HCT116 (cell line): ENCODE measurements around the gene TLR3. TPM values are rescaled to one million over a fixed set of nuclear protein-coding genes. Genes with fewer than 3 reads are reported as not detected.

Experiments
- ATAC-seq: fragments of 200-7000 bp; cut with Tn5 transposase; 2 replicates; pipeline ENCODE4 v1.9.1; 2020; ENCODE audit warnings: mild to moderate bottlenecking, moderate library complexity
- BruUV-seq: library from RNA; stranded (reverse); fragments of 400-500 nt; replicated peaks from 2 replicates; lab custom pipeline; 2021; lab: Mats Ljungman, UMichigan
- CTCF ChIA-PET: fragments of 300-600 bp; sonication (Branson Sonifier 250); formaldehyde crosslinking; loops from one replicate; lab custom pipeline; 2021; ENCODE audit warnings: antibody characterized with exemption; lab: Charles Lee
- POLR2A ChIA-PET: fragments of 300-600, 350-600 bp; sonication (Branson Sonifier 250); formaldehyde crosslinking; loops from one replicate; lab custom pipeline; 2021; ENCODE audit warnings: antibody characterized with exemption; lab: Charles Lee
- RAD21 ChIA-PET, 2 experiments: fragments of 300-600 bp; sonication (Branson Sonifier 250); formaldehyde crosslinking; loops; one replicate each; lab custom pipeline; 2023; ENCODE audit warnings: low total read pairs in 2 of 2; ENCODE audit not compliant: uncharacterized antibody in 2 of 2, unreplicated experiment in 2 of 2, low non-redundant PET in 1 of 2; lab: Charles Lee
- DNase-seq: peaks from one replicate; pipeline ENCODE4 v3.0.0-alpha.2; 2010; ENCODE audit warnings: low read depth, low spot score
- H2AFZ ChIP-seq: fragments of 200-600 bp; shearing (Covaris generic), sonication (generic); 2 replicates; pipeline ENCODE4 v1.6.1; 2017; ENCODE audit warnings: low read depth, mixed run types, mixed read lengths, antibody characterized with exemption, low read length; ENCODE audit not compliant: poor library complexity, severe bottlenecking
- H3K27ac ChIP-seq: 2 replicates; pipeline ENCODE4 v1.5.1; 2012; ENCODE audit warnings: low read depth, low read length
- H3K27me3 ChIP-seq: fragments of 200-600 bp; sonication (generic); 2 replicates; pipeline ENCODE4 v1.6.1; 2016; ENCODE audit warnings: mixed run types, low read length, mixed read lengths; ENCODE audit not compliant: insufficient read depth
- H3K36me3 ChIP-seq, 2 experiments: fragments of 200-500 bp in 1 of 2; fragments of 200-600 bp in 1 of 2; sonication (Bioruptor generic) in 1 of 2; sonication (generic) in 1 of 2; 2 replicates each; pipeline versions ENCODE4 v1.5.1 to v1.6.1; 2014 to 2016; ENCODE audit warnings: low read length in 2 of 2, inconsistent platforms in 1 of 2, mixed read lengths in 1 of 2, mixed run types in 1 of 2; ENCODE audit not compliant: insufficient read depth in 2 of 2, control insufficient read depth in 1 of 2
- H3K4me1 ChIP-seq, 2 experiments: fragments of 200-600 bp in 1 of 2; sonication (generic) in 1 of 2; 2 replicates each; pipeline versions ENCODE4 v1.5.1 to v1.6.1; 2012 to 2017; ENCODE audit warnings: low read length in 2 of 2, inconsistent platforms in 1 of 2, mild to moderate bottlenecking in 1 of 2, mixed read lengths in 1 of 2, mixed run types in 1 of 2, moderate library complexity in 1 of 2; ENCODE audit not compliant: insufficient read depth in 2 of 2, control insufficient read depth in 1 of 2
- H3K4me2 ChIP-seq: fragments of 200-600 bp; sonication (generic); 2 replicates; pipeline ENCODE4 v1.6.1; 2017; ENCODE audit warnings: mixed run types, low read length, mixed read lengths
- H3K4me3 ChIP-seq, 2 experiments: fragments of 200-600 bp in 1 of 2; sonication (generic) in 1 of 2; replicated peaks in 1 of 2; 2 replicates each; pipeline ENCODE4 v1.5.1; 2011 to 2016; ENCODE audit warnings: low read length in 2 of 2, control low read depth in 1 of 2, low read depth in 1 of 2, mild to moderate bottlenecking in 1 of 2, mixed read lengths in 1 of 2, mixed run types in 1 of 2
- H3K79me2 ChIP-seq: fragments of 200-600 bp; sonication (generic); 2 replicates; pipeline ENCODE4 v1.6.1; 2017; ENCODE audit warnings: mild to moderate bottlenecking, mixed run types, low read length, moderate library complexity, mixed read lengths; ENCODE audit not compliant: insufficient read depth
- H3K9ac ChIP-seq: fragments of 200-600 bp; sonication (generic); 2 replicates; pipeline ENCODE4 v1.6.1; 2016; ENCODE audit warnings: low read length, mixed read lengths
- H3K9me2 ChIP-seq: fragments of 200-600 bp; sonication (generic), shearing (Covaris generic); 2 replicates; pipeline ENCODE4 v1.6.1; 2017; ENCODE audit warnings: mixed run types, mild to moderate bottlenecking, moderate library complexity; ENCODE audit not compliant: insufficient read depth
- H3K9me3 ChIP-seq, 2 experiments: fragments of 200-500 bp in 1 of 2; fragments of 200-600 bp in 1 of 2; sonication (Bioruptor generic) in 1 of 2; sonication (generic) in 1 of 2; 2 replicates each; pipeline ENCODE4 v1.6.1; 2014 to 2017; ENCODE audit warnings: low read length in 2 of 2, mixed read lengths in 2 of 2, inconsistent platforms in 1 of 2, low read depth in 1 of 2, mild to moderate bottlenecking in 1 of 2, mixed run types in 1 of 2, moderate library complexity in 1 of 2; ENCODE audit not compliant: control insufficient read depth in 1 of 2, insufficient read depth in 1 of 2
- H4K20me1 ChIP-seq: fragments of 200-600 bp; sonication (generic), shearing (Covaris generic); 2 replicates; pipeline ENCODE4 v1.6.1; 2017; ENCODE audit warnings: mixed run types, mild to moderate bottlenecking, moderate library complexity; ENCODE audit not compliant: insufficient read depth
- EZH2phosphoT487 ChIP-seq: fragments of 200-600 bp; IDR thresholded peaks from 2 replicates; pipeline ENCODE4 v1.6.1; 2018; ENCODE audit warnings: antibody characterized with exemption, borderline replicate concordance
- FOSL1 ChIP-seq: IDR thresholded peaks from 2 replicates; pipeline ENCODE4 v1.6.1; 2012; ENCODE audit warnings: low read depth
- JUND ChIP-seq: IDR thresholded peaks from 2 replicates; pipeline ENCODE4 v1.6.1; 2012
- POLR2AphosphoS5 ChIP-seq: IDR thresholded peaks from 2 replicates; pipeline ENCODE4 v1.6.1; 2011; ENCODE audit warnings: mild to moderate bottlenecking, low read depth, low read length, moderate library complexity
- SRF ChIP-seq: IDR thresholded peaks from 2 replicates; pipeline ENCODE4 v1.6.1; 2012; ENCODE audit warnings: low read depth
- TCF7L2 ChIP-seq: IDR thresholded peaks from 2 replicates; pipeline ENCODE4 v1.7.0; 2011; ENCODE audit warnings: borderline replicate concordance, inconsistent platforms; ENCODE audit not compliant: insufficient read depth, insufficient read length; ENCODE audit errors: extremely low read depth
- YY1 ChIP-seq: IDR thresholded peaks from 2 replicates; pipeline ENCODE4 v1.6.1; 2011; ENCODE audit warnings: low read length, low read depth, moderate library complexity, mild to moderate bottlenecking; ENCODE audit not compliant: insufficient replicate concordance; ENCODE audit errors: extremely low read depth
- ZFX ChIP-seq: fragments of 450-650 bp; IDR thresholded peaks from 2 replicates; pipeline ENCODE4 v1.6.1; 2017
- ZNF274 ChIP-seq: fragments of 200-500 bp; sonication (Bioruptor generic); IDR thresholded peaks from 2 replicates; pipeline ENCODE4 v1.6.1; 2014; ENCODE audit warnings: mild to moderate bottlenecking, low read depth, low read length, inconsistent platforms
- intact Hi-C: fragments of 100-400 bp; cut with micrococcal nuclease; formaldehyde crosslinking; loops from 2 replicates; pipeline ENCODE4 v1.10.0; 2022
- total RNA-seq: library from RNA; stranded (reverse); gene quantifications from one replicate; pipeline ENCODE4 v1.2.1, GENCODE V29; 2021; ENCODE audit not compliant: unreplicated experiment
- TF ChIP-seq, protein P1 (sequence below), 3 experiments: fragments of 200-600 bp in 1 of 3; sonication (generic) in 1 of 3; IDR thresholded peaks in 2 of 3; conservative IDR thresholded peaks in 1 of 3; 2 replicates each; pipeline ENCODE4 v1.5.1; 2012 to 2017; ENCODE audit warnings: low read depth in 2 of 3, low read length in 2 of 3, antibody characterized with exemption in 1 of 3, borderline replicate concordance in 1 of 3, control low read depth in 1 of 3, mild to moderate bottlenecking in 1 of 3, mixed read lengths in 1 of 3, mixed run types in 1 of 3, moderate library complexity in 1 of 3; ENCODE audit not compliant: insufficient read depth in 1 of 3
- TF ChIP-seq, protein P2 (sequence below): IDR thresholded peaks from 2 replicates; pipeline ENCODE4 v1.6.1; 2012

Gene TLR3
- total RNA-seq, 1 experiment from 2014 or later = 1.3 TPM

DNA sequence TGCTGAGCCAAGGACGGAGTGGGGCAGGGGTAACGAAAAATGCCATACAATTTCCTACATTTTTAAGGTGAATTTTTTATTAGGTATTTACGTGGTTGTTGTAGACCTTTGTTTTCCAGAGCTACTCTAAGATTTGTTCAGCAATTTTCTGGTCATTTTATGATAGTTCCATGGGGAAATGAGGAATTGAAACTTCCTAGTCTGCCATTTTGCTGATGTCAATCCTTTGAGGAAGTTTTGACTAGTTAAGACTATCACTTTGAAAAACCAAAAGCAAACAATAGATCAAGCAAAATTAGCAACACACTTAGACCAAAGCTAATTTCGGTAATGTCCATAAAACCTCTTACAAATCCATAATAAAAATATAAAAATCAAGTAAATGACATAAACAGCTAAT is 7.0 kb upstream of the TLR3 start:
- Histone ChIP-seq H3K27ac (no peak overlapping the region), H2AFZ (no peak overlapping the region)
- ChIA-PET CTCF (no interaction called here), RAD21 (no interaction called here)
- BruUV-seq = no TSS peak
- TF ChIP-seq EZH2phosphoT487 = no peak
- TF ChIP-seq, protein P1, sequence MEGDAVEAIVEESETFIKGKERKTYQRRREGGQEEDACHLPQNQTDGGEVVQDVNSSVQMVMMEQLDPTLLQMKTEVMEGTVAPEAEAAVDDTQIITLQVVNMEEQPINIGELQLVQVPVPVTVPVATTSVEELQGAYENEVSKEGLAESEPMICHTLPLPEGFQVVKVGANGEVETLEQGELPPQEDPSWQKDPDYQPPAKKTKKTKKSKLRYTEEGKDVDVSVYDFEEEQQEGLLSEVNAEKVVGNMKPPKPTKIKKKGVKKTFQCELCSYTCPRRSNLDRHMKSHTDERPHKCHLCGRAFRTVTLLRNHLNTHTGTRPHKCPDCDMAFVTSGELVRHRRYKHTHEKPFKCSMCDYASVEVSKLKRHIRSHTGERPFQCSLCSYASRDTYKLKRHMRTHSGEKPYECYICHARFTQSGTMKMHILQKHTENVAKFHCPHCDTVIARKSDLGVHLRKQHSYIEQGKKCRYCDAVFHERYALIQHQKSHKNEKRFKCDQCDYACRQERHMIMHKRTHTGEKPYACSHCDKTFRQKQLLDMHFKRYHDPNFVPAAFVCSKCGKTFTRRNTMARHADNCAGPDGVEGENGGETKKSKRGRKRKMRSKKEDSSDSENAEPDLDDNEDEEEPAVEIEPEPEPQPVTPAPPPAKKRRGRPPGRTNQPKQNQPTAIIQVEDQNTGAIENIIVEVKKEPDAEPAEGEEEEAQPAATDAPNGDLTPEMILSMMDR (IDR thresholded peaks at IDR 0.05 in 2 of 3, conservative IDR thresholded peaks at IDR 0.05 in 1 of 3; ENCODE audit: borderline replicate concordance in 1 of 3, insufficient read depth in 1 of 3, low read depth in 2 of 3, low read length in 2 of 3) = no peak
- no peak for TF ChIP-seq JUND
- TF ChIP-seq FOSL1 = no peak
- no peak for TF ChIP-seq YY1
- TF ChIP-seq POLR2AphosphoS5 = no peak
- TF ChIP-seq, protein P2, sequence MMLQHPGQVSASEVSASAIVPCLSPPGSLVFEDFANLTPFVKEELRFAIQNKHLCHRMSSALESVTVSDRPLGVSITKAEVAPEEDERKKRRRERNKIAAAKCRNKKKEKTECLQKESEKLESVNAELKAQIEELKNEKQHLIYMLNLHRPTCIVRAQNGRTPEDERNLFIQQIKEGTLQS = no peak
- no peak for TF ChIP-seq ZFX
- no peak for TF ChIP-seq ZNF274
- TF ChIP-seq TCF7L2 = no peak
- TF ChIP-seq SRF = no peak
- TF ChIP-seq, all 23 proteins: peak for 0
- H3K36me3 ChIP-seq = no peaks in the 10 kb centered on the region
- no peaks in the 10 kb centered on the region for H3K9me3 ChIP-seq
- H3K79me2 ChIP-seq = no peaks in the 10 kb centered on the region
- no peak overlapping the region for H3K4me3 ChIP-seq
- H3K9me2 ChIP-seq = no peaks in the 10 kb centered on the region
- ATAC-seq = no peak
- intact Hi-C loops = no loop called here
- no peak overlapping the region for H3K9ac ChIP-seq
- H3K4me2 ChIP-seq = no peak overlapping the region
- DNase-seq = no peak
- no peaks in the 10 kb centered on the region for H3K27me3 ChIP-seq
- POLR2A ChIA-PET = no interaction called here
- H4K20me1 ChIP-seq = no peaks in the 10 kb centered on the region
- no peaks in the 10 kb centered on the region for H3K4me1 ChIP-seq
